Neural progenitor cell (in vitro differentiated cells): ENCODE measurements around the gene MAEL. TPM values are rescaled to one million over a fixed set of nuclear protein-coding genes. Genes with fewer than 3 reads are reported as not detected.

Experiments
- DNase-seq: peaks from one replicate; pipeline ENCODE4 v3.0.0-alpha.2; 2016; ENCODE audit warnings: low spot score
- H2AFZ ChIP-seq: fragments of 200-600 bp; sonication (generic); replicated peaks from 2 replicates; pipeline ENCODE4 v1.6.1; 2016; ENCODE audit warnings: antibody characterized with exemption
- H3F3A ChIP-seq: fragments of 200-600 bp; sonication (generic); 2 replicates; pipeline ENCODE4 v1.6.1; 2016; ENCODE audit warnings: antibody characterized with exemption, low read depth
- H3K27ac ChIP-seq: fragments of 200-600 bp; sonication (generic); 2 replicates; pipeline ENCODE4 v1.5.1; 2016; ENCODE audit warnings: mild to moderate bottlenecking
- H3K27me3 ChIP-seq: fragments of 200-600 bp; sonication (generic); 2 replicates; pipeline ENCODE4 v1.6.1; 2016; ENCODE audit warnings: mild to moderate bottlenecking, moderate library complexity
- H3K36me3 ChIP-seq: fragments of 200-600 bp; sonication (generic); 2 replicates; pipeline ENCODE4 v1.5.1; 2016
- H3K4me1 ChIP-seq: fragments of 200-600 bp; sonication (generic); 2 replicates; pipeline ENCODE4 v1.6.1; 2016; ENCODE audit warnings: mixed run types
- H3K4me2 ChIP-seq: fragments of 200-600 bp; sonication (generic); 2 replicates; pipeline ENCODE4 v1.6.1; 2016
- H3K4me3 ChIP-seq: fragments of 200-600 bp; sonication (generic); 2 replicates; pipeline ENCODE4 v1.5.1; 2016
- H3K79me2 ChIP-seq: fragments of 200-600 bp; sonication (generic); 2 replicates; pipeline ENCODE4 v1.6.1; 2016; ENCODE audit warnings: low read depth
- H3K9ac ChIP-seq: fragments of 200-600 bp; sonication (generic); 2 replicates; pipeline ENCODE4 v1.6.1; 2016
- H3K9me3 ChIP-seq: fragments of 200-600 bp; sonication (generic); 2 replicates; pipeline ENCODE4 v1.5.1; 2016; ENCODE audit warnings: low read depth
- H4K20me1 ChIP-seq: fragments of 200-600 bp; sonication (generic); 2 replicates; pipeline ENCODE4 v1.6.1; 2016; ENCODE audit warnings: low read depth
- H3K27ac Mint-ChIP-seq: 3 replicates; pipeline ENCODE4 v1.8.0; 2021; ENCODE audit warnings: mixed read lengths
- H3K27me3 Mint-ChIP-seq: 2 replicates; pipeline ENCODE4 v1.8.0; 2022; ENCODE audit warnings: low read depth, mild to moderate bottlenecking, inconsistent platforms, moderate library complexity, mixed read lengths; ENCODE audit not compliant: insufficient read depth
- H3K36me3 Mint-ChIP-seq: 3 replicates; pipeline ENCODE4 v1.8.0; 2021; ENCODE audit warnings: mixed read lengths
- H3K4me1 Mint-ChIP-seq: 3 replicates; pipeline ENCODE4 v1.8.0; 2021; ENCODE audit warnings: mixed read lengths
- H3K4me3 Mint-ChIP-seq: 3 replicates; pipeline ENCODE4 v1.8.0; 2021; ENCODE audit warnings: mild to moderate bottlenecking, moderate library complexity, mixed read lengths
- H3K9me3 Mint-ChIP-seq: 3 replicates; pipeline ENCODE4 v1.8.0; 2020; ENCODE audit warnings: mixed read lengths
- EZH2 ChIP-seq: fragments of 200-600 bp; sonication (generic); IDR thresholded peaks from 2 replicates; pipeline ENCODE4 v1.6.1; 2017; ENCODE audit warnings: antibody characterized with exemption, mild to moderate bottlenecking, moderate library complexity
- EZH2phosphoT487 ChIP-seq: fragments of 200-600 bp; sonication (generic); IDR thresholded peaks from 2 replicates; pipeline ENCODE4 v1.6.1; 2017; ENCODE audit warnings: antibody characterized with exemption
- total RNA-seq: library from RNA; depleted of rRNA; stranded (reverse); fragments of >200 nt; gene quantifications from 2 replicates; pipeline ENCODE4 v1.2.3, GENCODE V29; 2015; ENCODE audit warnings: low replicate concordance
- TF ChIP-seq, protein P1 (sequence below): fragments of 200-600 bp; sonication (generic); IDR thresholded peaks from 2 replicates; pipeline ENCODE4 v1.5.1; 2017; ENCODE audit warnings: antibody characterized with exemption, mild to moderate bottlenecking

Gene MAEL
- total RNA-seq, 1 donor from 2014 or later = not detected

DNA sequence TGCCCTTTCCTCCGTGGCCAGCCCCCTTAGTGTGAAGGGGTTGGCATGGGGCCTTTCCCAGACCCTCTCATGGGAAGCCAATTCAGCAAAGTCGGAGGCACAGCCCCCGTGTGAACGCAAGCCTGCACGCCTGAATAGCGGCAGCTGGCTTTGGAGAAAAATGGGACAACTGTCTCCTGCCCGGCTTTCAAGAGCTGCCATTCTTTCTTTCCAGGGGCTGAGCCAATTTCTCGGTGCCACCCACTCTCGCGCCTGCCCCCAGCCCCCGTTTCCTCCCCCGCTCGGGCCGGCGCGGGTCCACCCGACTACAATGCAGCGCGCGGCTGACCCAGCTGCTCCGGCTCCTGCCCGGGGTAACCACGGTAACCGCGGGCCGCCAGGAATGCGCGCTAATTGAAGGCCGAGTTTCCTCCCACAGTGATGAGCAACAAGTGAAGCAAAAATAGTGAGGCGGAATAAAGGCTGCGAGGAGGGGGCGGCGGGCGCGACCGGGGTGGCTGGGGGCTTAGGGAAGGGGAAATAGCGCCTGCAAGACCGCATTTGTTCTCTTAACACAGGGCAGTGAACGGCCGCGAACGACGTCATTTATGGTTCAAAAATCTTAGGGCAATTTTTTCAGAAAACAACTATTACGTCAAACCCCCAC, 41.6 kb upstream of the MAEL start:
- H4K20me1 ChIP-seq = no peaks in the 10 kb centered on the region
- H3F3A ChIP-seq = peaks cover 60% of the 10 kb centered on the region
- Mint-ChIP-seq H3K4me1 (peaks cover 88% of the 10 kb centered on the region), H3K27ac (peak overlapping the region; percentile 98), H3K9me3 (peaks cover 2% of the 10 kb centered on the region), H3K4me3 (peak overlapping the region; percentile 65), H3K36me3 (peaks cover 22% of the 10 kb centered on the region), H3K27me3 (no peaks in the 10 kb centered on the region)
- H3K27ac ChIP-seq = peak overlapping the region; percentile 82
- H3K4me2 ChIP-seq = peak overlapping the region; percentile 71
- H3K79me2 ChIP-seq = no peaks in the 10 kb centered on the region
- TF ChIP-seq EZH2 (no peak), EZH2phosphoT487 (no peak)
- TF ChIP-seq, protein P1, sequence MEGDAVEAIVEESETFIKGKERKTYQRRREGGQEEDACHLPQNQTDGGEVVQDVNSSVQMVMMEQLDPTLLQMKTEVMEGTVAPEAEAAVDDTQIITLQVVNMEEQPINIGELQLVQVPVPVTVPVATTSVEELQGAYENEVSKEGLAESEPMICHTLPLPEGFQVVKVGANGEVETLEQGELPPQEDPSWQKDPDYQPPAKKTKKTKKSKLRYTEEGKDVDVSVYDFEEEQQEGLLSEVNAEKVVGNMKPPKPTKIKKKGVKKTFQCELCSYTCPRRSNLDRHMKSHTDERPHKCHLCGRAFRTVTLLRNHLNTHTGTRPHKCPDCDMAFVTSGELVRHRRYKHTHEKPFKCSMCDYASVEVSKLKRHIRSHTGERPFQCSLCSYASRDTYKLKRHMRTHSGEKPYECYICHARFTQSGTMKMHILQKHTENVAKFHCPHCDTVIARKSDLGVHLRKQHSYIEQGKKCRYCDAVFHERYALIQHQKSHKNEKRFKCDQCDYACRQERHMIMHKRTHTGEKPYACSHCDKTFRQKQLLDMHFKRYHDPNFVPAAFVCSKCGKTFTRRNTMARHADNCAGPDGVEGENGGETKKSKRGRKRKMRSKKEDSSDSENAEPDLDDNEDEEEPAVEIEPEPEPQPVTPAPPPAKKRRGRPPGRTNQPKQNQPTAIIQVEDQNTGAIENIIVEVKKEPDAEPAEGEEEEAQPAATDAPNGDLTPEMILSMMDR = no peak
- DNase-seq = peak; percentile 93
- no peaks in the 10 kb centered on the region for H3K9me3 ChIP-seq
- no peak overlapping the region for H2AFZ ChIP-seq
- no peaks in the 10 kb centered on the region for H3K36me3 ChIP-seq
- peak overlapping the region; percentile 28 for H3K4me3 ChIP-seq
- H3K27me3 ChIP-seq = peaks cover 7% of the 10 kb centered on the region
- H3K9ac ChIP-seq = no peak overlapping the region
- peaks cover 68% of the 10 kb centered on the region for H3K4me1 ChIP-seq

GRCh38 chr1:166948856-166949350, 40.2 kb upstream of the MAEL start:
- H3K4me1 Mint-ChIP-seq = peaks cover 96% of the 10 kb centered on the region
- Histone ChIP-seq H3F3A (peaks cover 60% of the 10 kb centered on the region), H3K4me2 (peak overlapping the region; percentile 71), H3K79me2 (no peaks in the 10 kb centered on the region), H3K4me1 (peaks cover 77% of the 10 kb centered on the region), H3K4me3 (no peak overlapping the region), H4K20me1 (no peaks in the 10 kb centered on the region), H3K9ac (no peak overlapping the region), H3K9me3 (no peaks in the 10 kb centered on the region), H2AFZ (no peak overlapping the region), H3K36me3 (no peaks in the 10 kb centered on the region), H3K27ac (peak overlapping the region; percentile 82), H3K27me3 (peaks cover 7% of the 10 kb centered on the region)
- no peak overlapping the region for H3K4me3 Mint-ChIP-seq
- H3K27me3 Mint-ChIP-seq = no peaks in the 10 kb centered on the region
- H3K9me3 Mint-ChIP-seq = peaks cover 2% of the 10 kb centered on the region
- TF ChIP-seq EZH2phosphoT487 = no peak
- no peak for TF ChIP-seq EZH2
- H3K36me3 Mint-ChIP-seq = peaks cover 25% of the 10 kb centered on the region
- H3K27ac Mint-ChIP-seq = peak overlapping the region; percentile 97
- no peak for DNase-seq

- peak overlapping the region; percentile 82 for H3K27ac ChIP-seq
These were observed 38.9 kb upstream of the MAEL start for GRCh38 chr1:166950156-166950555.

More at GRCh38 chr1:166950156-166950555, 38.9 kb upstream of the MAEL start:
- H3K36me3 Mint-ChIP-seq = peaks cover 27% of the 10 kb centered on the region
- peaks cover 7% of the 10 kb centered on the region for H3K27me3 ChIP-seq
- peaks cover 60% of the 10 kb centered on the region for H3F3A ChIP-seq
- H3K4me3 Mint-ChIP-seq = peak overlapping the region; percentile 28
- peak; percentile 94 for DNase-seq
- H3K4me1 ChIP-seq = peaks cover 77% of the 10 kb centered on the region
- no peaks in the 10 kb centered on the region for H3K36me3 ChIP-seq
- H3K9me3 Mint-ChIP-seq = peaks cover 2% of the 10 kb centered on the region
- peak overlapping the region; percentile 71 for H3K4me2 ChIP-seq
- no peaks in the 10 kb centered on the region for H4K20me1 ChIP-seq
- no peaks in the 10 kb centered on the region for H3K79me2 ChIP-seq
- H3K27me3 Mint-ChIP-seq = no peaks in the 10 kb centered on the region
- no peak overlapping the region for H2AFZ ChIP-seq
- TF ChIP-seq, protein P1 = no peak
- TF ChIP-seq EZH2phosphoT487 (no peak), EZH2 (no peak)
- no peaks in the 10 kb centered on the region for H3K9me3 ChIP-seq
- peak overlapping the region; percentile 33 for H3K4me3 ChIP-seq
- H3K27ac Mint-ChIP-seq = peak overlapping the region; percentile 99
- H3K9ac ChIP-seq = no peak overlapping the region
- H3K4me1 Mint-ChIP-seq = peaks cover 85% of the 10 kb centered on the region
